Naive thymus-derived CD4-positive, alpha-beta T cell (primary cell): ENCODE measurements around the gene RPUSD1. TPM values are rescaled to one million over a fixed set of nuclear protein-coding genes. Genes with fewer than 3 reads are reported as not detected.

Source experiments
- ATAC-seq: fragments of 150-1000 bp; cut with Tn5 transposase; 2 replicates; pipeline ENCODE4 v1.10.0; 2021; ENCODE audit warnings: mild to moderate bottlenecking, moderate library complexity
- CTCF ChIA-PET: fragments of 350-600 bp; sonication (Branson Sonifier 250); formaldehyde crosslinking; loops from one replicate; lab custom pipeline; 2021; ENCODE audit warnings: antibody characterized with exemption; lab: Charles Lee
- POLR2A ChIA-PET: fragments of 350-600 bp; sonication (Branson Sonifier 250); formaldehyde crosslinking; loops from one replicate; lab custom pipeline; 2021; ENCODE audit warnings: antibody characterized with exemption, inconsistent platforms; lab: Charles Lee
- DNase-seq, 9 donors: peaks; one replicate each; pipeline versions ENCODE4 v3.0.0 to v3.0.0-alpha.2; 2020 to 2022; ENCODE audit warnings: mixed read lengths in 1 of 9
- H3K27ac ChIP-seq: one replicate; pipeline ENCODE4 v1.7.0; 2013; ENCODE audit warnings: mild to moderate bottlenecking, low read depth, low read length, moderate library complexity
- H3K27me3 ChIP-seq, 2 donors: one replicate each; pipeline ENCODE4 v1.7.0; 2013; ENCODE audit warnings: low read length in 2 of 2, mild to moderate bottlenecking in 2 of 2, moderate library complexity in 2 of 2; ENCODE audit not compliant: control insufficient read depth in 2 of 2, insufficient read depth in 2 of 2
- H3K36me3 ChIP-seq, 3 experiments: 1 replicate in 2 of 3; 2 replicates in 1 of 3; pipeline ENCODE4 v1.7.0; 2013; ENCODE audit warnings: low read length in 3 of 3, mild to moderate bottlenecking in 3 of 3, moderate library complexity in 1 of 3; ENCODE audit not compliant: insufficient read depth in 3 of 3, control insufficient read depth in 2 of 3
- H3K4me1 ChIP-seq, 2 donors: one replicate each; pipeline ENCODE4 v1.7.0; 2013; ENCODE audit warnings: low read length in 2 of 2, mild to moderate bottlenecking in 2 of 2, moderate library complexity in 1 of 2; ENCODE audit not compliant: control insufficient read depth in 2 of 2, insufficient read depth in 2 of 2
- H3K4me3 ChIP-seq: 2 replicates; pipeline ENCODE4 v1.7.0; 2013; ENCODE audit warnings: mild to moderate bottlenecking, low read length
- H3K9me3 ChIP-seq, 3 experiments: 1 replicate in 2 of 3; 2 replicates in 1 of 3; pipeline ENCODE4 v1.7.0; 2013; ENCODE audit warnings: low read length in 3 of 3; ENCODE audit not compliant: control insufficient read depth in 2 of 3
- H3K27ac Mint-ChIP-seq, 9 donors: one replicate each; pipeline ENCODE4 v1.8.0; 2020 to 2022; ENCODE audit warnings: mixed read lengths in 9 of 9, mild to moderate bottlenecking in 8 of 9, moderate library complexity in 5 of 9, inconsistent platforms in 2 of 9
- H3K27me3 Mint-ChIP-seq, 5 donors: one replicate each; pipeline ENCODE4 v1.8.0; 2021 to 2022; ENCODE audit warnings: mixed read lengths in 5 of 5, mild to moderate bottlenecking in 1 of 5
- H3K36me3 Mint-ChIP-seq, 5 donors: one replicate each; pipeline ENCODE4 v1.8.0; 2020 to 2022; ENCODE audit warnings: mixed read lengths in 5 of 5, mild to moderate bottlenecking in 3 of 5, inconsistent platforms in 1 of 5
- H3K4me1 Mint-ChIP-seq, 7 donors: one replicate each; pipeline ENCODE4 v1.8.0; 2020 to 2022; ENCODE audit warnings: mixed read lengths in 7 of 7, mild to moderate bottlenecking in 3 of 7, inconsistent platforms in 1 of 7
- H3K4me3 Mint-ChIP-seq, 10 donors: one replicate each; pipeline ENCODE4 v1.8.0; 2020 to 2022; ENCODE audit warnings: mild to moderate bottlenecking in 10 of 10, mixed read lengths in 10 of 10, moderate library complexity in 6 of 10, inconsistent platforms in 2 of 10
- H3K9me3 Mint-ChIP-seq, 11 donors: one replicate each; pipeline ENCODE4 v1.8.0; 2020 to 2022; ENCODE audit warnings: mixed read lengths in 11 of 11, mild to moderate bottlenecking in 4 of 11, inconsistent platforms in 1 of 11, moderate library complexity in 1 of 11
- intact Hi-C, 2 donors: fragments of 100-400 bp; cut with micrococcal nuclease; formaldehyde crosslinking; loops; one replicate each; pipeline ENCODE4 v1.15.1; 2023
- polyA plus RNA-seq, 2 donors: library from polyadenylated mRNA; unstranded; fragments of 300-500 nt; fragmentation: Illumina TruSeq; gene quantifications; one replicate each; pipeline ENCODE4 v1.2.3, GENCODE V29; 2021
- total RNA-seq, 6 experiments: library from RNA in 5 of 6; stranded (reverse) in 5 of 6; gene quantifications; 1 replicate in 5 of 6; 2 replicates in 1 of 6; pipeline ENCODE4 v1.2.3 and lab custom pipeline; 2021 to 2026

Gene RPUSD1
- total and polyA plus RNA-seq, 7 experiments from 2014 or later: 16.3 to 42.9 (median 30.3) TPM

DNA sequence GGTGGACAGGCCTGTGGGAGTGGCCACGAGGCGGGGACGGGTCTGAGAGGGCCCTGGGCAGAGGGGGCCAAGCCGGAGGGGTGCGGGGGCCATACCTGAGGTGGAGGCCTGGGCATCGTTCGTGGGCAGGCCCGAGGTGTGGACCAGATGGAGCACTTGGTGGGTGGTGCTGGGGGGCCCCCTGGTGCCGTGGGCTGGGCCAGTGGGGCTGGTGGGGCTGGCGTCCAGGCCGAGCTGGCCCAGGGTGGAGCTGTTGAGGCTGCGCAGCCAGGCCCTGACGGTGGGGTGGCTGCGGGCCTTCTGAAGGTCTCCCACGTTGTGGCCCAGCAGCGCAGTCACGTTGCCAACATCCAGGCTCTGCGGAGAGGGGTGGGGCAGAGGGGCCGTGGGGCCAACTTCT lies 18.2 kb downstream of the RPUSD1 start:
- Mint-ChIP-seq H3K4me1 (no peaks in the 10 kb centered on the region), H3K4me3 (no peak overlapping the region), H3K9me3 (no peaks in the 10 kb centered on the region), H3K36me3 (no peaks in the 10 kb centered on the region), H3K27ac (no peak overlapping the region), H3K27me3 (peaks cover 0 to 3% (median 0%) of the 10 kb centered on the region in 5 donors)
- Histone ChIP-seq H3K9me3 (no peaks in the 10 kb centered on the region), H3K36me3 (no peaks in the 10 kb centered on the region), H3K4me3 (no peak overlapping the region), H3K27me3 (no peaks in the 10 kb centered on the region), H3K27ac (no peak overlapping the region), H3K4me1 (no peaks in the 10 kb centered on the region)
- intact Hi-C loops: no loop called here
- CTCF ChIA-PET: no interaction called here
- ATAC-seq (no peak), DNase-seq (peak in 1 of 9 donors; percentile 5)
- POLR2A ChIA-PET: no interaction called here

DNA sequence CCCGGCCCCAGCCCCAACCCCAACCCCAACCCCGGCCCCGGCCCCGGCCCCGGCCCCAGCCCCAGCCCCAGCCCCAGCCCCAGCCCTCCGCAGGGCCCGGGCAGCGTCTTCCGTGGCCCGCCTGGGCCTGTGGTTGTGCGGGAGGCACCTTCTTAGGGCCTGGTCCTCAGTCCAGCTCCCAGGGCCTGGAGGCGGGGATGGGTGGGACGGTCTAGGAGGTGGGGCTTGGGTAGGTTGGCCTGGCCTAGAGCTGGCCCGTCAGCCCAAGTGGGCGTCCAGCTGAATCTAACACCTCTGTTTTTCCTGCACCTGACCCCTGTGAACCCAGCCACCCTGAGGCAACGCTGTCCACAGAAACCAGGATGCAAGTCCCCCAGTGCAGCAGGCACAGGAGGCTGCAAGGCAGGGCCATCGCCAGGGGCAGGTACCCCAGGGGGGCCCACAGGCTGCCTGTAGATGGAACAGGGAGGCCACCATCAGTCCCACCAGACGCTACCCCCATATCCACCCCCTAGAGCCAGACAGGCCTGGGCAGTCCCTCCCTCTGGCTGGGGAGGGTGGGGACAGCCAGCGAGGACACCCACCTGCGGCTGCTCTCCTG lies 18.9 kb downstream of the RPUSD1 start:
- H3K9me3 Mint-ChIP-seq: no peaks in the 10 kb centered on the region
- no peak overlapping the region for H3K4me3 ChIP-seq
- H3K9me3 ChIP-seq: no peaks in the 10 kb centered on the region
- intact Hi-C loops: no loop called here
- DNase-seq: no peak
- H3K27me3 ChIP-seq: no peaks in the 10 kb centered on the region
- H3K36me3 Mint-ChIP-seq: no peaks in the 10 kb centered on the region
- ChIA-PET POLR2A (no interaction called here), CTCF (no interaction called here)
- H3K27ac Mint-ChIP-seq: no peak overlapping the region
- H3K27ac ChIP-seq: no peak overlapping the region
- H3K4me1 Mint-ChIP-seq: no peaks in the 10 kb centered on the region
- H3K27me3 Mint-ChIP-seq: peaks cover 0 to 3% (median 0%) of the 10 kb centered on the region in 5 donors
- no peaks in the 10 kb centered on the region for H3K4me1 ChIP-seq
- H3K4me3 Mint-ChIP-seq: no peak overlapping the region
- H3K36me3 ChIP-seq: no peaks in the 10 kb centered on the region
- no peak for ATAC-seq

DNA sequence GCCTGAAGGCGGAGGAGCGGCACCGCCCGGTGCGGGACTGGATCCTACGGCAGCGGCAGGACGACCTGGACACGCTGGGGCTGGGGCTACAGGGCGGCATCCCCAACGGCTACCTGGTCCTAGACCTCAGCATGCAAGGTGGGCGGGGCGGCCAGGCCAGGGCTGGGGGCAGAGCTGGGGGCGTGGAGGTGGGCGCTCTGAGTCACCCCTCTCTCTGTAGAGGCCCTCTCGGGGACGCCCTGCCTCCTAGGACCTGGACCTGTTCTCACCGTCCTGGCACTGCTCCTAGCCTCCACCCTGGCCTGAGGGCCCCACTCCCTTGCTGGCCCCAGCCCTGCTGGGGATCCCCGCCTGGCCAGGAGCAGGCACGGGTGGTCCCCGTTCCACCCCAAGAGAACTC lies 19.8 kb downstream of the RPUSD1 start:
- Mint-ChIP-seq H3K9me3 (no peaks in the 10 kb centered on the region), H3K36me3 (no peaks in the 10 kb centered on the region), H3K27me3 (peaks cover 0 to 3% (median 0%) of the 10 kb centered on the region in 5 donors), H3K4me1 (no peaks in the 10 kb centered on the region), H3K4me3 (no peak overlapping the region), H3K27ac (no peak overlapping the region)
- ChIA-PET CTCF (no interaction called here), POLR2A (no interaction called here)
- Histone ChIP-seq H3K27me3 (no peaks in the 10 kb centered on the region), H3K4me1 (no peaks in the 10 kb centered on the region), H3K9me3 (no peaks in the 10 kb centered on the region), H3K36me3 (no peaks in the 10 kb centered on the region), H3K4me3 (no peak overlapping the region), H3K27ac (no peak overlapping the region)
- no peak for DNase-seq
- intact Hi-C loops: no loop called here
- no peak for ATAC-seq

DNA sequence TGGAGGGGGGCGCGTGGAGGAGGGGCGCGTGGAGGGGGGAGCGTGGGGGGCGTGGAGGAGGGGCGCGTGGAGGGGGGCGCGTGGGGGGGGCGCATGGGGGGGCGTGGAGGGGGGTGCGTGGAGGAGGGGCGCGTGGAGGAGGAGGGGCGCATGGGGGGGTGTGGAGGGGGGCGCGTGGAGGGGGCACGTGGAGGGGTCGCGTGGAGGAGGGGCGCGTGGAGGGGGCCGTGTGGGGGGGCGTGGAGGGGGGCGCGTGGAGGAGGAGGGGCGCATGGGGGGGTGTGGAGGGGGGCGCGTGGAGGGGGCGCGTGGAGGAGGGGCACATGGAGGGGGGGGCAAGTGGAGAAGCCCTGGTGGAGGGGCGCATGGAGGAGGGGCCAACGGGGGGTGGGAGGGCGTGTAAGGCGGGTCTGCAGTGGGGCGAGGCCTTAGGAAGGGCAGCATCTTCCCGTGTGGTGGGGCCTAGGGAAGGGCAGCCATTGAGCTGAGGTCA lies 20.4 kb downstream of the RPUSD1 start:
- Histone ChIP-seq H3K4me1 (no peaks in the 10 kb centered on the region), H3K9me3 (no peaks in the 10 kb centered on the region), H3K27ac (no peak overlapping the region), H3K36me3 (no peaks in the 10 kb centered on the region), H3K4me3 (no peak overlapping the region), H3K27me3 (no peaks in the 10 kb centered on the region)
- no peaks in the 10 kb centered on the region for H3K9me3 Mint-ChIP-seq
- no peak overlapping the region for H3K4me3 Mint-ChIP-seq
- no peak for ATAC-seq
- H3K36me3 Mint-ChIP-seq: no peaks in the 10 kb centered on the region
- intact Hi-C loops: no loop called here
- H3K4me1 Mint-ChIP-seq: no peaks in the 10 kb centered on the region
- CTCF ChIA-PET: no interaction called here
- no peak overlapping the region for H3K27ac Mint-ChIP-seq
- peaks cover 0 to 3% (median 0%) of the 10 kb centered on the region in 5 donors for H3K27me3 Mint-ChIP-seq
- POLR2A ChIA-PET: no interaction called here
- no peak for DNase-seq

DNA sequence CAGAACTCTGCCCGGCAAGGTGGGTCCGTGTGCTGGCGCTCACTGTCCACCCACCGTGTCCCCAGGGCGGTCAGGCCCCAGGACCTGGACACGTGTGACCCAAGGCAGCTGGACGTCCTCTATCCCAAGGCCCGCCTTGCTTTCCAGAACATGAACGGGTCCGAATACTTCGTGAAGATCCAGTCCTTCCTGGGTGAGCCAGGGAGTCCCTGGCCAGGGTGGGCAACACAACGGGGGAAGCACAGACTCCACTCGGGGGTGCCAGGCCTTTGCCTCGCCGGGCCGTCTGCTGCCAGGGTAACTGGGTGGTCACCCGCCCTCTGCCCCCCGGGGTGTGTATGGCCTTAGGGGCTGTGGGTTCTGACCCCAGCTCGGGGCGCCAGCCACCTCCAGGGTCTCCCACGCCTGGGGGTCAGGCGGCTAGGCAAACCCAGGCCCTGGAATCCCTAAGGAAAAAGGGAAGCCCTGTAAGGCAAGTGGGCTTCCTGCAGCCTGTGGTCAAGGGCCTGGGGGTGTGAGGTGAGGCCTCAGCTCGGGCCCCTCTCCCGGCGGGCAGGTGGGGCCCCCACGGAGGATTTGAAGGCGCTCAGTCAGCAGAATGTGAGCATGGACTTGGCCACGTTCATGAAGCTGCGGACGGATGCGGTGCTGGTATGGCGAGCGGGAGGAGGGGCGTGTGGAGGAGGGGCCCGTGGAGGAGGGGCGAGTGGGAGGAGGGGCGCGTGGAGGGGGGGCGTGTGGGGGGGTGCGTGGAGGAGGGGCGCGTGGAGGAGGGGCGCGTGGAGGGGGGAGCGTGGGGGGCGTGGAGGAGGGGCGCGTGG lies 21.2 kb downstream of the RPUSD1 start:
- H3K4me3 ChIP-seq: no peak overlapping the region
- intact Hi-C loops: no loop called here
- H3K4me3 Mint-ChIP-seq: no peak overlapping the region
- H3K4me1 ChIP-seq: no peaks in the 10 kb centered on the region
- no peak overlapping the region for H3K27ac ChIP-seq
- peaks cover 0 to 3% (median 0%) of the 10 kb centered on the region in 5 donors for H3K27me3 Mint-ChIP-seq
- H3K27ac Mint-ChIP-seq: no peak overlapping the region
- CTCF ChIA-PET: interaction anchor here (0.6 kb wide), 1 partner anchor 716 kb away, joined by 3 read pairs; no protein-coding TSS in a partner anchor
- H3K27me3 ChIP-seq: no peaks in the 10 kb centered on the region
- ATAC-seq: no peak
- no peaks in the 10 kb centered on the region for H3K9me3 Mint-ChIP-seq
- POLR2A ChIA-PET: no interaction called here
- H3K4me1 Mint-ChIP-seq: no peaks in the 10 kb centered on the region
- no peaks in the 10 kb centered on the region for H3K36me3 ChIP-seq
- H3K36me3 Mint-ChIP-seq: no peaks in the 10 kb centered on the region
- no peaks in the 10 kb centered on the region for H3K9me3 ChIP-seq
- DNase-seq: no peak

DNA sequence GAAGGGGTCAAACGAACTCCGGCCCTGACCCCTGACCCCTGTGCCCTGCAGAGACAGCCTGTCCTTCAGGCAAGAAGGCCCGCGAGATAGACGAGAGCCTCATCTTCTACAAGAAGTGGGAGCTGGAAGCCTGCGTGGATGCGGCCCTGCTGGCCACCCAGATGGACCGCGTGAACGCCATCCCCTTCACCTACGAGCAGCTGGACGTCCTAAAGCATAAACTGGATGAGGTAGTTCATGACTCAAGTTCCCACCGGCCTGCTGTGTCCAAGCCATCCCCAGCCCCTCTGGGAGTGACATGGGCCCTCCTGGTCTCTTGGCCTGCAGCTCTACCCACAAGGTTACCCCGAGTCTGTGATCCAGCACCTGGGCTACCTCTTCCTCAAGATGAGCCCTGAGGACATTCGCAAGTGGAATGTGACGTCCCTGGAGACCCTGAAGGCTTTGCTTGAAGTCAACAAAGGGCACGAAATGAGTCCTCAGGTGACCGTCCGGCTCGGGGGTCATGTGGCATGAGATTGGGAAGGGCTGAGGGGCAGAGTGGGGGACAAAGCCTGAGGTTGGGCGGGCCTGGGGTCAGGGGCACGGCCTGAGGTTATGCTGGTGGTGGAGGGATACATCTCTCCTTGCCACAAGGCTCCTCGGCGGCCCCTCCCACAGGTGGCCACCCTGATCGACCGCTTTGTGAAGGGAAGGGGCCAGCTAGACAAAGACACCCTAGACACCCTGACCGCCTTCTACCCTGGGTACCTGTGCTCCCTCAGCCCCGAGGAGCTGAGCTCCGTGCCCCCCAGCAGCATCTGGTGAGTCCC lies 22.0 kb downstream of the RPUSD1 start:
- H3K27ac ChIP-seq: no peak overlapping the region
- H3K4me1 ChIP-seq: no peaks in the 10 kb centered on the region
- intact Hi-C loops: no loop called here
- CTCF ChIA-PET: interaction anchor here (0.6 kb wide), 1 partner anchor 717 kb away, joined by 3 read pairs; no protein-coding TSS in a partner anchor
- POLR2A ChIA-PET: no interaction called here
- no peaks in the 10 kb centered on the region for H3K9me3 ChIP-seq
- H3K36me3 ChIP-seq: no peaks in the 10 kb centered on the region
- Mint-ChIP-seq H3K4me3 (no peak overlapping the region), H3K27ac (no peak overlapping the region), H3K36me3 (no peaks in the 10 kb centered on the region), H3K4me1 (no peaks in the 10 kb centered on the region), H3K27me3 (peaks cover 0 to 3% (median 0%) of the 10 kb centered on the region in 5 donors), H3K9me3 (no peaks in the 10 kb centered on the region)
- DNase-seq: no peak
- ATAC-seq: no peak
- H3K4me3 ChIP-seq: no peak overlapping the region
- no peaks in the 10 kb centered on the region for H3K27me3 ChIP-seq
